T-helper 2 cell treated with Interferon-gamma antibody and Interleukin-4, amounts not matched to agents 5 μg/mL and 100 μg/mL, for 36 hours (primary cell): ENCODE results near the gene STON2.

ENCODE experiments used
- DNase-seq: peaks from one replicate; pipeline ENCODE4 v3.0.0; 2021; ENCODE audit warnings: low spot score
- H3K27ac Mint-ChIP-seq: one replicate; pipeline ENCODE4 v1.8.0; 2021; ENCODE audit warnings: mild to moderate bottlenecking, mixed read lengths
- H3K27me3 Mint-ChIP-seq: one replicate; pipeline ENCODE4 v1.8.0; 2021; ENCODE audit warnings: low read depth, mixed read lengths
- H3K36me3 Mint-ChIP-seq: one replicate; pipeline ENCODE4 v1.8.0; 2021; ENCODE audit warnings: low read depth, mixed read lengths
- H3K4me1 Mint-ChIP-seq: one replicate; pipeline ENCODE4 v1.8.0; 2021; ENCODE audit warnings: low read depth, mixed read lengths
- H3K4me3 Mint-ChIP-seq: one replicate; pipeline ENCODE4 v1.8.0; 2022; ENCODE audit warnings: mild to moderate bottlenecking, moderate library complexity, mixed read lengths
- H3K9me3 Mint-ChIP-seq: one replicate; pipeline ENCODE4 v1.8.0; 2021; ENCODE audit warnings: mixed read lengths

Gene STON2

GRCh38 chr14:81324011-81324410 is 76.1 kb downstream of the STON2 start:
- DNase-seq, result no peak
- no peak overlapping the region for H3K4me3 Mint-ChIP-seq
- H3K9me3 Mint-ChIP-seq, result no peaks in the 10 kb centered on the region
- H3K27ac Mint-ChIP-seq, result no peak overlapping the region
- H3K36me3 Mint-ChIP-seq, result no peaks in the 10 kb centered on the region
- no peaks in the 10 kb centered on the region for H3K27me3 Mint-ChIP-seq
- H3K4me1 Mint-ChIP-seq, result no peaks in the 10 kb centered on the region

GRCh38 chr14:81323093-81323492 is 77.0 kb downstream of the STON2 start:
- Mint-ChIP-seq H3K4me1 (no peaks in the 10 kb centered on the region), H3K27me3 (no peaks in the 10 kb centered on the region), H3K36me3 (no peaks in the 10 kb centered on the region), H3K27ac (no peak overlapping the region), H3K4me3 (no peak overlapping the region), H3K9me3 (no peaks in the 10 kb centered on the region)
- no peak for DNase-seq

GRCh38 chr14:81319946-81320345 is 80.2 kb downstream of the STON2 start:
- Mint-ChIP-seq H3K4me1 (no peaks in the 10 kb centered on the region), H3K27ac (no peak overlapping the region), H3K36me3 (no peaks in the 10 kb centered on the region), H3K9me3 (no peaks in the 10 kb centered on the region), H3K4me3 (no peak overlapping the region), H3K27me3 (no peaks in the 10 kb centered on the region)
- DNase-seq, result no peak

- Mint-ChIP-seq H3K27ac (no peak overlapping the region), H3K36me3 (no peaks in the 10 kb centered on the region), H3K9me3 (no peaks in the 10 kb centered on the region), H3K4me1 (no peaks in the 10 kb centered on the region), H3K4me3 (no peak overlapping the region), H3K27me3 (no peaks in the 10 kb centered on the region)
- DNase-seq, result no peak
These were observed 80.8 kb downstream of the STON2 start for GRCh38 chr14:81319314-81319713.

- no peaks in the 10 kb centered on the region for H3K27me3 Mint-ChIP-seq
- H3K27ac Mint-ChIP-seq, result no peak overlapping the region
- H3K36me3 Mint-ChIP-seq, result no peaks in the 10 kb centered on the region
- H3K9me3 Mint-ChIP-seq, result no peaks in the 10 kb centered on the region
- no peaks in the 10 kb centered on the region for H3K4me1 Mint-ChIP-seq
- DNase-seq, result no peak
- no peak overlapping the region for H3K4me3 Mint-ChIP-seq
These were observed 84.8 kb downstream of the STON2 start for GRCh38 chr14:81315341-81315740.

- Mint-ChIP-seq H3K27me3 (no peaks in the 10 kb centered on the region), H3K4me3 (no peak overlapping the region), H3K4me1 (no peaks in the 10 kb centered on the region), H3K9me3 (no peaks in the 10 kb centered on the region), H3K36me3 (no peaks in the 10 kb centered on the region), H3K27ac (no peak overlapping the region)
- no peak for DNase-seq
These were observed 85.5 kb downstream of the STON2 start for GRCh38 chr14:81314443-81315175.

GRCh38 chr14:81313775-81314429 is 86.2 kb downstream of the STON2 start:
- DNase-seq, result no peak
- Mint-ChIP-seq H3K36me3 (no peaks in the 10 kb centered on the region), H3K27me3 (no peaks in the 10 kb centered on the region), H3K4me1 (no peaks in the 10 kb centered on the region), H3K9me3 (no peaks in the 10 kb centered on the region), H3K4me3 (no peak overlapping the region), H3K27ac (no peak overlapping the region)

- no peaks in the 10 kb centered on the region for H3K36me3 Mint-ChIP-seq
- H3K27ac Mint-ChIP-seq, result no peak overlapping the region
- H3K27me3 Mint-ChIP-seq, result peaks cover 2% of the 10 kb centered on the region
- H3K9me3 Mint-ChIP-seq, result no peaks in the 10 kb centered on the region
- H3K4me3 Mint-ChIP-seq, result no peak overlapping the region
- no peaks in the 10 kb centered on the region for H3K4me1 Mint-ChIP-seq
- no peak for DNase-seq
These were observed 86.9 kb downstream of the STON2 start for GRCh38 chr14:81313200-81313599.

GRCh38 chr14:81312289-81312876 is 87.7 kb downstream of the STON2 start:
- peaks cover 3% of the 10 kb centered on the region for H3K27me3 Mint-ChIP-seq
- H3K27ac Mint-ChIP-seq, result no peak overlapping the region
- no peaks in the 10 kb centered on the region for H3K9me3 Mint-ChIP-seq
- H3K4me1 Mint-ChIP-seq, result no peaks in the 10 kb centered on the region
- no peaks in the 10 kb centered on the region for H3K36me3 Mint-ChIP-seq
- no peak for DNase-seq
- H3K4me3 Mint-ChIP-seq, result no peak overlapping the region

GRCh38 chr14:81311778-81312177 is 88.3 kb downstream of the STON2 start:
- H3K9me3 Mint-ChIP-seq, result no peaks in the 10 kb centered on the region
- H3K4me1 Mint-ChIP-seq, result no peaks in the 10 kb centered on the region
- no peak overlapping the region for H3K27ac Mint-ChIP-seq
- DNase-seq, result no peak
- H3K27me3 Mint-ChIP-seq, result peaks cover 3% of the 10 kb centered on the region
- no peak overlapping the region for H3K4me3 Mint-ChIP-seq
- no peaks in the 10 kb centered on the region for H3K36me3 Mint-ChIP-seq

GRCh38 chr14:81311141-81311540 is 89.0 kb downstream of the STON2 start:
- H3K9me3 Mint-ChIP-seq, result no peaks in the 10 kb centered on the region
- DNase-seq, result no peak
- no peak overlapping the region for H3K27ac Mint-ChIP-seq
- H3K4me3 Mint-ChIP-seq, result no peak overlapping the region
- no peaks in the 10 kb centered on the region for H3K4me1 Mint-ChIP-seq
- no peaks in the 10 kb centered on the region for H3K36me3 Mint-ChIP-seq
- H3K27me3 Mint-ChIP-seq, result peaks cover 3% of the 10 kb centered on the region

- Mint-ChIP-seq H3K4me3 (no peak overlapping the region), H3K9me3 (no peaks in the 10 kb centered on the region), H3K4me1 (no peaks in the 10 kb centered on the region), H3K27ac (no peak overlapping the region), H3K36me3 (no peaks in the 10 kb centered on the region), H3K27me3 (peaks cover 3% of the 10 kb centered on the region)
- DNase-seq, result no peak
These were observed 89.5 kb downstream of the STON2 start for GRCh38 chr14:81310606-81311005.

GRCh38 chr14:81309511-81309910 is 90.6 kb downstream of the STON2 start:
- Mint-ChIP-seq H3K27ac (no peak overlapping the region), H3K4me1 (no peaks in the 10 kb centered on the region), H3K27me3 (peaks cover 3% of the 10 kb centered on the region), H3K36me3 (no peaks in the 10 kb centered on the region), H3K4me3 (no peak overlapping the region), H3K9me3 (no peaks in the 10 kb centered on the region)
- no peak for DNase-seq

- no peaks in the 10 kb centered on the region for H3K36me3 Mint-ChIP-seq
- peaks cover 3% of the 10 kb centered on the region for H3K27me3 Mint-ChIP-seq
These were observed 94.4 kb downstream of the STON2 start for GRCh38 chr14:81305743-81306142.

More at GRCh38 chr14:81305743-81306142, 94.4 kb downstream of the STON2 start:
- H3K9me3 Mint-ChIP-seq, result no peaks in the 10 kb centered on the region
- peaks cover 5% of the 10 kb centered on the region for H3K4me1 Mint-ChIP-seq
- DNase-seq, result no peak
- no peak overlapping the region for H3K27ac Mint-ChIP-seq
- H3K4me3 Mint-ChIP-seq, result no peak overlapping the region
